CD4-positive, alpha-beta T cell (primary cell): ENCODE results near the gene KRTAP5-8. TPM values are rescaled to one million over a fixed set of nuclear protein-coding genes. Genes with fewer than 3 reads are reported as not detected.

Source experiments
- total RNA-seq, 174 experiments: library from RNA in 2 of 174; stranded (reverse) in 2 of 174; gene quantifications; one replicate each; pipeline ENCODE4 v1.2.3 and lab custom pipeline; 2021 to 2026

Gene KRTAP5-8
- total RNA-seq, 2 experiments from 2014 or later, result not detected

Other genes with a start within 250 kb of the KRTAP5-8 start
- 10 to 100 TPM; 30.2 to 30.6 TPM for gene DHCR7, start 89.6 kb upstream of the KRTAP5-8 start, total RNA-seq
- gene NADSYN1, start 84.8 kb upstream of the KRTAP5-8 start, total RNA-seq, result 100 to 1,000 TPM; 106 to 112 TPM
- not detected for gene KRTAP5-7, start 10.8 kb upstream of the KRTAP5-8 start, total RNA-seq
- under 1 TPM in 1 of 2 experiments, not detected in 1; 0.28 TPM for gene KRTAP5-9, start 10.4 kb downstream of the KRTAP5-8 start, total RNA-seq
- gene KRTAP5-10, start 27.5 kb downstream of the KRTAP5-8 start, total RNA-seq, result not detected
- gene KRTAP5-11, start 44.9 kb downstream of the KRTAP5-8 start, total RNA-seq, result not detected